ENCODE measurements around the gene NCK2. TPM values are rescaled to one million over a fixed set of nuclear protein-coding genes. Genes with fewer than 3 reads are reported as not detected.

NCK2 gene
- polyA plus RNA-seq, 1 of the 3 experiments (the other 2 are of a cell fraction), result 42.8 TPM

DNA sequence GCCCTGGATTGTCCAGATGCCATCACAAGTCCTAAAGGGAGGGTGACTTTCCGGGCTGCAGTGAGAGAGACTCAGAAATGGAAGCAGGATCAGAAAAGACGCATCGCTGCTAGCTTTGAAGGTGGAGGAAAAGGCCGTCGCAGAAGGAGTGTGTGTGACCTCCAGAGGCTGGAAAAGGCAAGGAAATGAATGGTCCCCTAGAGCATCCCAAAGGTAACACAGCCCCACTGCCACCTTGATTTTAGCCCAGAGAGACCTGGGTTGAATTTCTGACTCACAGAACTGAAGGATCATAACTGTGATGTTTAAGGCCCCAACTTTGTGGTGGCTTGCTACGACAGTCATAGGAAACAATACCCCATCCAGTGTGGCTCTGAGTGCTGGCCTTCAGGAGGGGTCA is 8.6 kb upstream of the NCK2 start:
- POLR2A ChIA-PET, result no interaction called here
- Histone ChIP-seq H3K79me2 (ENCODE audit: insufficient read depth) (no peaks in the 10 kb centered on the region), H3K27ac (ENCODE audit: low read depth in 2 of 2, low read length in 1 of 2) (no peak overlapping the region), H4K20me1 (ENCODE audit: insufficient read depth) (no peaks in the 10 kb centered on the region), H3K4me3 (ENCODE audit: low read depth in 2 of 2, low read length in 1 of 2) (no peak overlapping the region), H3F3A (replicated peaks; ENCODE audit: insufficient read depth) (no peaks in the 10 kb centered on the region), H3K9me2 (no peaks in the 10 kb centered on the region), H3K36me3 (replicated peaks in 1 of 2; ENCODE audit: control insufficient read depth in 1 of 2, insufficient read depth in 2 of 2, low read length in 1 of 2) (no peaks in the 10 kb centered on the region), H3K4me1 (ENCODE audit: control insufficient read depth in 1 of 2, insufficient read depth in 2 of 2, low read depth in 1 of 2, low read length in 1 of 2) (peaks cover 0 to 3% of the 10 kb centered on the region in 2 experiments; a peak in 1 of 4 replicates), H3K9ac (no peak overlapping the region), H3K4me2 (no peak overlapping the region), H3K27me3 (ENCODE audit: insufficient read depth) (no peaks in the 10 kb centered on the region), H3K9me3 (no peaks in the 10 kb centered on the region), H2AFZ (ENCODE audit: low read depth) (no peak overlapping the region)
- no peak for DNase-seq
- TF ChIP-seq RCOR1 (IDR thresholded peaks at IDR 0.05; ENCODE audit: low read length) (no peak), GABPA (IDR thresholded peaks at IDR 0.05; ENCODE audit: low read depth) (no peak), FOXM1 (IDR thresholded peaks at IDR 0.05; ENCODE audit: low read depth) (no peak), MXI1 (IDR thresholded peaks at IDR 0.05; ENCODE audit: low read depth, low read length) (no peak), CHD2 (IDR thresholded peaks at IDR 0.05; ENCODE audit: low read length, partially characterized antibody) (no peak), EZH2phosphoT487 (IDR thresholded peaks at IDR 0.05; ENCODE audit: borderline replicate concordance, low read depth) (no peak), NFIC (IDR thresholded peaks at IDR 0.05; ENCODE audit: borderline replicate concordance) (no peak), TCF12 (IDR thresholded peaks at IDR 0.05) (no peak), ELF1 (IDR thresholded peaks at IDR 0.05) (no peak), SIN3A (IDR thresholded peaks at IDR 0.05; ENCODE audit: borderline replicate concordance, low read depth, low read length) (no peak), YY1 (IDR thresholded peaks at IDR 0.05; ENCODE audit: low read depth) (no peak), GATA2 (CRISPR knock-in tag; IDR thresholded peaks at IDR 0.05) (no peak), EP300 (IDR thresholded peaks at IDR 0.05; ENCODE audit: borderline replicate concordance in 1 of 2, low read depth in 1 of 2, low read length in 1 of 2) (no peak), RFX5 (IDR thresholded peaks at IDR 0.05; ENCODE audit: low read length) (no peak), TAF1 (IDR thresholded peaks at IDR 0.05; ENCODE audit: borderline replicate concordance, low read depth, low read length) (no peak)
- TF ChIP-seq, protein P1, sequence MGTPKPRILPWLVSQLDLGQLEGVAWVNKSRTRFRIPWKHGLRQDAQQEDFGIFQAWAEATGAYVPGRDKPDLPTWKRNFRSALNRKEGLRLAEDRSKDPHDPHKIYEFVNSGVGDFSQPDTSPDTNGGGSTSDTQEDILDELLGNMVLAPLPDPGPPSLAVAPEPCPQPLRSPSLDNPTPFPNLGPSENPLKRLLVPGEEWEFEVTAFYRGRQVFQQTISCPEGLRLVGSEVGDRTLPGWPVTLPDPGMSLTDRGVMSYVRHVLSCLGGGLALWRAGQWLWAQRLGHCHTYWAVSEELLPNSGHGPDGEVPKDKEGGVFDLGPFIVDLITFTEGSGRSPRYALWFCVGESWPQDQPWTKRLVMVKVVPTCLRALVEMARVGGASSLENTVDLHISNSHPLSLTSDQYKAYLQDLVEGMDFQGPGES (IDR thresholded peaks at IDR 0.05; ENCODE audit: low read depth, low read length), result no peak
- WGBS (ENCODE audit: low lambda C conversion rate), result 85% methylated on average over 5 of the region's 6 CpGs
- CTCF ChIA-PET, result no interaction called here

DNA sequence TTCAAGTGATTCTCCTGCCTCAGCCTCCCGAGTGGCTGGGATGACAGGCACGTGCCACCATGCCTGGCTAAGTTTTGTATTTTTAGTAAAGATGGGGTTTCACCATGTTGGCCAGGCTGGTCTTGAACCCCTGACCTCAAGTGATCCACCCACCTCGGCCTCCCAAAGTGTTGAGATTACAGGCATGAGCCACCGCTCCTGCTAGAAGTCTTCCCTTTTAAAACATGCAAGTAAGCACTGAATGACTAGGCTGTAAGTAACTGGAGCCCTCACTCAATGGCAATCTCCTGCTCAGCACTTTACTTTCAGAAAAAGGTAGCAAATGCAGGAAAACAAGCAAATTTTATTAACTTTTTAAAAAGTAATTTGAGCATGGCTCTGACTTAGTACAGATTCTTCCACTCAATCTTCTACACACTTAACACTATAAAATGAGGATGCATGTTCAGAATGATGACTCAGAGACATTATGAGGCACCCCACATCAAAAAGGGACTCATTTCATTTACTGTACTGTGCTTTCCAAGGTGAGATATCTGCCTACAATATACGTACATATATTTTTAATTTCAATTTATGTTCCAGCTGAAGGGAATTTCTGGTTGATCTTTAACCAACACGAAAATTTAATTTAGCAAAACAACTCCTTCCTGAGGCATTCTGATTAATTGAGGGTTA is 6.6 kb upstream of the NCK2 start:
- H3K9me3 ChIP-seq, result no peaks in the 10 kb centered on the region
- H3K27ac ChIP-seq (ENCODE audit: low read depth in 2 of 2, low read length in 1 of 2), result no peak overlapping the region
- WGBS (ENCODE audit: low lambda C conversion rate), result 69% methylated on average over 5 of the region's 6 CpGs
- no peak overlapping the region for H3K9ac ChIP-seq
- H2AFZ ChIP-seq (ENCODE audit: low read depth), result no peak overlapping the region
- H3K79me2 ChIP-seq (ENCODE audit: insufficient read depth), result no peaks in the 10 kb centered on the region
- H3K36me3 ChIP-seq (replicated peaks in 1 of 2; ENCODE audit: control insufficient read depth in 1 of 2, insufficient read depth in 2 of 2, low read length in 1 of 2), result no peaks in the 10 kb centered on the region
- H3K27me3 ChIP-seq (ENCODE audit: insufficient read depth), result no peaks in the 10 kb centered on the region
- ChIA-PET POLR2A (interaction anchor here (0.7 kb wide), 1 partner anchor 9 kb away, joined by 3 read pairs; no protein-coding TSS in a partner anchor), CTCF (no interaction called here)
- H3K4me2 ChIP-seq, result no peak overlapping the region
- no peaks in the 10 kb centered on the region for H3F3A ChIP-seq (replicated peaks; ENCODE audit: insufficient read depth)
- no peak overlapping the region for H3K4me3 ChIP-seq (ENCODE audit: low read depth in 2 of 2, low read length in 1 of 2)
- DNase-seq, result no peak
- no peaks in the 10 kb centered on the region for H4K20me1 ChIP-seq (ENCODE audit: insufficient read depth)
- H3K4me1 ChIP-seq (ENCODE audit: control insufficient read depth in 1 of 2, insufficient read depth in 2 of 2, low read depth in 1 of 2, low read length in 1 of 2), result peaks cover 0 to 3% of the 10 kb centered on the region in 2 experiments; a peak in 1 of 4 replicates
- H3K9me2 ChIP-seq, result no peaks in the 10 kb centered on the region
- TF ChIP-seq, protein P2, sequence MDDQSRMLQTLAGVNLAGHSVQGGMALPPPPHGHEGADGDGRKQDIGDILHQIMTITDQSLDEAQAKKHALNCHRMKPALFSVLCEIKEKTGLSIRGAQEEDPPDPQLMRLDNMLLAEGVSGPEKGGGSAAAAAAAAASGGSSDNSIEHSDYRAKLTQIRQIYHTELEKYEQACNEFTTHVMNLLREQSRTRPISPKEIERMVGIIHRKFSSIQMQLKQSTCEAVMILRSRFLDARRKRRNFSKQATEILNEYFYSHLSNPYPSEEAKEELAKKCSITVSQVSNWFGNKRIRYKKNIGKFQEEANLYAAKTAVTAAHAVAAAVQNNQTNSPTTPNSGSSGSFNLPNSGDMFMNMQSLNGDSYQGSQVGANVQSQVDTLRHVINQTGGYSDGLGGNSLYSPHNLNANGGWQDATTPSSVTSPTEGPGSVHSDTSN (IDR thresholded peaks at IDR 0.05), result no peak
- TF ChIP-seq POLR2AphosphoS5 (IDR thresholded peaks at IDR 0.05; ENCODE audit: low read depth, low read length) (no peak), CHD2 (IDR thresholded peaks at IDR 0.05; ENCODE audit: low read length, partially characterized antibody) (no peak), JUND (IDR thresholded peaks at IDR 0.05) (no peak), RXRA (IDR thresholded peaks at IDR 0.05; ENCODE audit: borderline replicate concordance, low read depth) (no peak), ELF1 (IDR thresholded peaks at IDR 0.05) (no peak), NFIC (IDR thresholded peaks at IDR 0.05; ENCODE audit: borderline replicate concordance) (no peak)
- TF ChIP-seq, protein P3, sequence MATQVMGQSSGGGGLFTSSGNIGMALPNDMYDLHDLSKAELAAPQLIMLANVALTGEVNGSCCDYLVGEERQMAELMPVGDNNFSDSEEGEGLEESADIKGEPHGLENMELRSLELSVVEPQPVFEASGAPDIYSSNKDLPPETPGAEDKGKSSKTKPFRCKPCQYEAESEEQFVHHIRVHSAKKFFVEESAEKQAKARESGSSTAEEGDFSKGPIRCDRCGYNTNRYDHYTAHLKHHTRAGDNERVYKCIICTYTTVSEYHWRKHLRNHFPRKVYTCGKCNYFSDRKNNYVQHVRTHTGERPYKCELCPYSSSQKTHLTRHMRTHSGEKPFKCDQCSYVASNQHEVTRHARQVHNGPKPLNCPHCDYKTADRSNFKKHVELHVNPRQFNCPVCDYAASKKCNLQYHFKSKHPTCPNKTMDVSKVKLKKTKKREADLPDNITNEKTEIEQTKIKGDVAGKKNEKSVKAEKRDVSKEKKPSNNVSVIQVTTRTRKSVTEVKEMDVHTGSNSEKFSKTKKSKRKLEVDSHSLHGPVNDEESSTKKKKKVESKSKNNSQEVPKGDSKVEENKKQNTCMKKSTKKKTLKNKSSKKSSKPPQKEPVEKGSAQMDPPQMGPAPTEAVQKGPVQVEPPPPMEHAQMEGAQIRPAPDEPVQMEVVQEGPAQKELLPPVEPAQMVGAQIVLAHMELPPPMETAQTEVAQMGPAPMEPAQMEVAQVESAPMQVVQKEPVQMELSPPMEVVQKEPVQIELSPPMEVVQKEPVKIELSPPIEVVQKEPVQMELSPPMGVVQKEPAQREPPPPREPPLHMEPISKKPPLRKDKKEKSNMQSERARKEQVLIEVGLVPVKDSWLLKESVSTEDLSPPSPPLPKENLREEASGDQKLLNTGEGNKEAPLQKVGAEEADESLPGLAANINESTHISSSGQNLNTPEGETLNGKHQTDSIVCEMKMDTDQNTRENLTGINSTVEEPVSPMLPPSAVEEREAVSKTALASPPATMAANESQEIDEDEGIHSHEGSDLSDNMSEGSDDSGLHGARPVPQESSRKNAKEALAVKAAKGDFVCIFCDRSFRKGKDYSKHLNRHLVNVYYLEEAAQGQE (IDR thresholded peaks at IDR 0.05; ENCODE audit: low read depth, low read length), result no peak
- TF ChIP-seq, protein P4, sequence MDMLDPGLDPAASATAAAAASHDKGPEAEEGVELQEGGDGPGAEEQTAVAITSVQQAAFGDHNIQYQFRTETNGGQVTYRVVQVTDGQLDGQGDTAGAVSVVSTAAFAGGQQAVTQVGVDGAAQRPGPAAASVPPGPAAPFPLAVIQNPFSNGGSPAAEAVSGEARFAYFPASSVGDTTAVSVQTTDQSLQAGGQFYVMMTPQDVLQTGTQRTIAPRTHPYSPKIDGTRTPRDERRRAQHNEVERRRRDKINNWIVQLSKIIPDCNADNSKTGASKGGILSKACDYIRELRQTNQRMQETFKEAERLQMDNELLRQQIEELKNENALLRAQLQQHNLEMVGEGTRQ (IDR thresholded peaks at IDR 0.05; ENCODE audit: borderline replicate concordance, low read depth, low read length), result no peak

All from SK-N-SH (cell line).